NCI-H510A (cell line): Measurements from ENCODE around the gene SLC12A2.

ENCODE experiments used
- DNase-seq: peaks from one replicate; lab custom pipeline; 2025; lab: John Stamatoyannopoulos, UW

SLC12A2 gene

DNA sequence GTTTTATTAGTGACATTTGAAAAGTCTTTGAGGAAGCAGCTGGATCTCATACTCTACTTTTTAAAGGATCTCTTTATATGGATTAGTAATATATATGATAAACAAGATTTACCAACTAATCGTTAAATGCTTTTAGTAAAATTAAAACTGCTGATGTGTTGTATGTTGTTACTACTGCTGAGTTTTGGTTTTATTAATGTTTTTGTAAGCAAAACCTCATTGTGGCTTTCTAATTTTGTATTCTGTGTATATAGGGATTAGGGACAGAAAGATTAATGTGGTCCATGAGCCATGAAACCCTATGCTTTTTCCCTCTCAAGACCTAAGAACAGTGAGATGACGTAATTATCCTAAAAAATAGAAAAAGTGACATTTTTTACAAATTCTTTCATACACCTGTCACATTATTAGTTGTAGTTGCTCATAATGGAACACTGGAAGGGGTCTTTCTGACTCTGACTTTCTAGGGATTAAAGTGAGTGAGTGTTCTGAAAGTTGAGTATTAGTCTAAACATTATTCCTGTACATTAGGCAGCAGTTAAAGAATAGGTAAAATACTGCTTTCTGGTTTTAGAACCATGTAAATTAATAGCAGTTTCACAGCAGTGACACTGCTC lies 85.9 kb downstream of the SLC12A2 start:
- DNase-seq, result no peak

DNA sequence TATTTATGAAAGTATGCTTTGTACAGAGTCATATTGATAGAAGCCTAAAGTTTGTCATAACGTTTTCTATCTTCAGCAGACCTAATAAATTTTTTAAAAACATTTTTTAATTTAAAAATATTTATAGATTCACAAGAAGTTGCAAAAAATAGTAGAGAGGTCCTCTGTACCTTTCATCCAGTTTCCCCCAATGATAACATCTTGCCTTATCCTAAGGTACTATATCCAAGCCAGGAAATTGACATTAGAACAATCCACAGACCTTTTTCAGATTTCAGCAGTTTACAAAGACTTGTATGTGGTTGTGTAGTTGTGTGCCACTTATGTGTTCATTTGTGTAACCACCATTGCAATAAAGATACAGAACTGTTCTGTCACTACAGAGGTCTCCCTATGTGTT lies 88.5 kb downstream of the SLC12A2 start:
- no peak for DNase-seq

DNA sequence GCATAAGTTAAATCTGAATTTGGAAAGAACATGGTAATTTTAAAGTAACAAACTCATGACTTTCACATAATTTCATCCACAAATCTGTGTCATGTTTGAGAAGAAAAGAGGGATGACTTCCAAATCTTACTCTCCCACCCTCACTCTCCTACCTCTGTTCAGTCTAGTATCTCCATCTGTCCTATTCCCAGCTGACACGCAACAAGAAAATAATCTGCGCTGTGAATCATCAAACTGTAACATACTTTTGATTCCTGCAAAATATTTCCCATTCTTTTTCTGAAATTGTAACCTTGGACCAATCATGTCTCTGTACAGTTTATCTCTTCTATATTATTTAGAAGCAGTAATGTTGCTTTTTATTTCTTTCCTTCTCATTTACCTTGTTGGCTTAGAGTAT lies 91.4 kb downstream of the SLC12A2 start:
- no peak for DNase-seq

DNA sequence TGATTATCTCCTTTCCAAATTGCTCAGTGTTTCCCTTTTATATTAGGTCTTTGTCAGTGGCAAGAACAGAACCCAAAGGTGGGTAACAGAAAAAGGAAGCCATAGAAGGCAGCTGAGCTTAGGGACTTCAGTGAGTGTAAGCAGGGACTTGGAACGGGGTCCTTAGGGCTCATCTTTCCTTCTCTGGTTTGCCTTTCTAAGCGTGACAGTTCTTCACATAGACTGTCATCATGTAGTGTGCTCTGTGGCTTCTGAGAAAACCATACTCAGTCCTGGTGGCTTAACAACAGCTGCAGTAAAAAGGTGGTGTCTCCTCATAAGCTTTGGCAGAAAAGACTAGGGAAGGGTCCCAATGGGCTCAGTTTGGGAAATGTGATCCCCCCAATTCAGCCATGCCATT lies 108.8 kb downstream of the SLC12A2 start:
- no peak for DNase-seq

DNA sequence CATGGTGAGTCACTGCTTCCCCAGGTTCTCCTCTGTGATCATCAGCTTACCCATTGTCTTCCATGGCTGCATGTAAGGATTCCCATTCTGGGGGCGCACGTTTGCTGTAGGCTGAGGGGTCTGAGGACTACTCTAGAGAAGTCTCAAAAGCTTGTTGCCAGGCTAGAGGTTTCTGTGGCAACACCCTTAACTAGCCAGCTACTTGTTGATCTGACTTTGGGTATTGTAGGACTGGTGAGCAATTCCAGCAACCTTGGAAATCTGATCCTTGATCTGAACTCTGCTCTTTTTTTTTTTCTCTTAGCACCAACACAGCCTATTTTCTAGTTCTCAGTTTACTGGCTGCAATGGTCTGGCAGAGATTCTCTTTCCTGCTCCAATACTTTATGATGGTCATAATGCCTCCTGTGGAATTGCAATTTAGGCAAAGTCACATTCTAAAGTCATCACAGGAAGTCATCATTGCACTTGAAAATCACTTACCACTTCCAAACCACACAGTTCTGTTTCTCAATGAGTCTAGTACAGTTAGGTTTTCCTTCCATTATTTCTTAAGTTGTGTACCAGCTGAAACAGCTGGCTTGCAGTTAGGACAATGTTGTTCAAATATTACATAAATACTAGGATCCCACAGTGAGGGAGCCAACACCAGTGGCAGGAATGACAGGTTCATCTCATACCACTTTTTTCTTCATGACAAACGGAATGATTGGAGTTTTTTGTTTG lies 110.3 kb downstream of the SLC12A2 start:
- DNase-seq, result no peak

DNA sequence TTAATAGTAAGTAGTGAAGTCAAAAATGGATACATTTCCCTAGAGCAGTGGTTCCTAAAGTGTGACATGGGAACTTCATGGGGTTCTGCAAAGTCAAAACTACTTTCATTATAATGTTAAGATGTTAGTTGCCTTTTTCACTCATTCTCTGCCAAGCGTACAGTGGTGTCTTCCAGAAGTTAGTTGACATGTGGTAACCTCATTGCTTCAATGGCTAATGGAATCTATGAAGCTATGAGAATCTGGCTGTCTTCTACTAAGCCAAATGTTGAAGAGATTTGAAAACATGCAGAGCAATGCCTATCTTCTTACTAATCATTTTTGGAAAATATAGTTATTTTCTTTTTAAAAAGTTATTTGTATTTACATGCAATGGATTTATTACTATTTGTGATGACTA lies 111.8 kb downstream of the SLC12A2 start:
- no peak for DNase-seq

DNA sequence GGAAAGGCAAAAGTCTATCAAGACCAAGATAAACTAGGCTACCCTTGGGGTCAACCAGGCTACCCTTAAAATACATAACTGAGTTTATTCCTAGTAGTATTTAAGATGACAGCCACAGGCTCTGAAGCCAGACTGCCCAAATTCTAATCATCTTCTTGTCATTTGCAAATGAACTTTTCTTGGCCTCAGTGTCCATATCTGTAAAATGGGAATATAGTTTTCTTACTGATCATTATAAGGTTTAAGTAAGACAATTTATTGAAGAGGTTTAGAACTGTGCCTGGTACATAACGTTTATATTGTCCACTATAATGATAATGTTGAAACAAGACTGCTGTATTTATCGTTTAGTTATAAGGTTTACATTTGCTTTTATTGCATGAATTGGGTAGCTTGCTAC lies 112.5 kb downstream of the SLC12A2 start:
- DNase-seq, result no peak

DNA sequence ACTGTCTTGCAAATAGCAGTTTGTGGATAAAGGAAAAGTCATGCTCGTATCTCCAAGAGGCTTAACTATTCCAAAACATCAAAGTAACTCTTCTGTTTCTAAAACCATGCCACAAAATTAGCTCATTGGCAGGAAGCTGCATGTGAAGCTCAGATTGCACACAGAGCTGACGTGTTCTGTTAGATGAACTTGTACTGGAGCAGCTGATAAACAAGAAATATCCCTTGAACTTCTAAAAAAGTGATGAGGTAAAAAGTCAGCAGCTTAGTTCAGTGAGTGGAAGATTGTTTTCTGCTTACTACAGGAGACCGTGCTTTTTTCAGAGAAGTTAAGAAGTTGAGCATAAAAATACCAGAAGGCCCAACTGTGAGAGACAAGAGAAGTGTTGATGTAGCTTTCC lies 113.2 kb downstream of the SLC12A2 start:
- no peak for DNase-seq

DNA sequence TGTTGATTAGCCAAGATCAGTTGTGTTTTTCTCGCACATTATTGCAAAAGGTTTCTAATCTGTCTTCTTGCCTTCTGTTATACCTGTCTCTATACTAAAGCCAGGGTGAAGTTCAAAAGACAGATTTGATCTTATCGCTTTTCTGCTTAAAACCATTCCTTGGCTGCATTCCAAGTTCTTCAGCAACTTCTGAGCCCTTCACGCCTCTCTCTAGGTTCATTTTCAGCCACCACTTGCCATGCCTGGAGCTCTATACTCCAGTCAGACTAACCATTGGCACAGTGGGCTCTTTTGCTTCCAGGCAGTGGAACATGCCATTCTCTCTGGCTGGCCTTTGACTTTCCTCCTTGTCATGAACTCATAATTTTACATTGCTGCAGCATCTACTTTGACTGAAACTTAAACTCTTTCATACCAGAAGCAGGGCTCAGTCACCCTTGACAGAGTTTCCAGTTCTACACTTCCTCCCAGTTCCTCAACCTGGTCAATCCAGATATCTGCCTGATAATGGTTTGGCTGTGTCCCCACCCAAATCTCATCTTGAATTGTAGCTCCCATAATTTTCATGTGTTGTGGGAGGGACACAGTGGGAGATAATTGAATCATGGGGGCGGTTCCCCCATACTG lies 114.4 kb downstream of the SLC12A2 start:
- no peak for DNase-seq

DNA sequence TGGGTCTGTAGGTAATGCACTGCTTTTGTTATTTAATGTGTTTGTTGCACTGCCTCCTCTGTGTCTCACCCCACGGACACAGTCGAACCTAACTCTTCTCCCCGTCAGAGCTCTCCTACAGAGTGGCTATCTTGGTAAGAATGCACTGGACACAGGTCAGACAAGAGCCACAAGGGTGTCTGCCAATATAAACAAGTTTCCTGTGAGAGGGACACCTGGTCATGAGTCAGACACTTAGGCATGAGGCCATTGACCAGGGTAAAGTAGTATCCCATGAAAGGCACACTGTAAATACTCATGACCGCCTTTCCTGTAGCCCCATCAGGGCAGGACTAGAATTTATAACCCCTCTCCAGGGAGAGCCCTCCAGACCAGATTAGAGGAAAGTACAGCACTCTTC lies 115.5 kb downstream of the SLC12A2 start:
- no peak for DNase-seq

DNA sequence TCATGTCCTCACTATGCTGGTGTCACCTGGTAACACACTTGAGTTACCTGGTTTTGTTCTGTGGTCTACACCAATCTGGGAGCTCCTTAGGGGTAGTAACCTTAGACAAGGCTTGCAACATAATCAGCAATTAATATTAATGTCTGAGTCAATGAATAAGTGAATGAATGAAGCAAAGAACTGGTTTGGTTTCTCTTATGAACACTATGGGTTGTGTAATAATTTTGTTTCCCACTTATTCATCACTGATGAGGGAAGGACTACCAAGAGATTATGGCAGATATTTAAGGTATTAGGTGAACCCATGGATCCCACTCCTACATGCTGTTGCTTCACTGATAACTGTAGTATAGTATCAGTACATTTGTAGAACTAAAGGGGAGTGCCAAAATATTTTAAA lies 116.0 kb downstream of the SLC12A2 start:
- no peak for DNase-seq

DNA sequence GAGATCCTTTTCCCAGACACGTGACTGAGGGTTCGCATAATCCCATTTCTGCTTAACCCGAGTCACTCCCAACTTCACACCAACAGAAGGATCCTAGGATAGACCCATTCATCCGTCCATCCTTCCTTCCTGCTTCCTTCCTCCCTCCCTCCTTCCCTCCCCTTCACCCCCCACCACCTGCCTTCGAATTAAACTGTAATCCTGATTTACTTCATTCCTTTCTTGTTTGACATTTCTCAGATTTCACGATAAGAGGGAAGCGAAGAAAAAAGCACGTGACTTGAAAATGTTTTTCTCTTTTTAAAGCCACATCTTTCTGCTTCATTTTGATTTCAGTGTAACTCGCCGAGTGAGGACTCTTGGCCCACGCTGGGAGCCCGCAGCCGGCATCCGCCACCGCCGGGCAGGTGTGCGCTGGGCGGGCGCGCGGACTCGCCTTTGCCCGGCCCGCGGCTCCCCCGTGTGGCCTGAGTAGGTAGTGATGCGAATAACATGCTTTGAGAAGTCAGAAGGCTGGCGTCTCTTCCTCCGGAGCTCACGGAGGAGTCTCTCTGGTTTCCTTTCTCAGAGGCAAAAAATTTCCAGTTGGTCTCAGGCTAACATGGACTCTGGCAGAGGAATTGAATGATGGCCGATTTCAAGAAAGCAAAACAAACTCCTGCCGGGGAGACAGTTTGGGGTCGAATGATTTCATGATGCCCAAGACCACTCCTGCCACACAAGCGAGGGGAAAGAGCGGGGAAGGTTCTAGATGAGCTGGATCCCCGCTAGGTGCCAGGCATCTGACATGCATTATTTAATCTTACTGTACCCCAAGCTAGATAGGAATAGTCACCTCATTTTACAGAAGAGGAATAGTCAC lies 117.7 kb downstream of the SLC12A2 start:
- peak; percentile 37 for DNase-seq

DNA sequence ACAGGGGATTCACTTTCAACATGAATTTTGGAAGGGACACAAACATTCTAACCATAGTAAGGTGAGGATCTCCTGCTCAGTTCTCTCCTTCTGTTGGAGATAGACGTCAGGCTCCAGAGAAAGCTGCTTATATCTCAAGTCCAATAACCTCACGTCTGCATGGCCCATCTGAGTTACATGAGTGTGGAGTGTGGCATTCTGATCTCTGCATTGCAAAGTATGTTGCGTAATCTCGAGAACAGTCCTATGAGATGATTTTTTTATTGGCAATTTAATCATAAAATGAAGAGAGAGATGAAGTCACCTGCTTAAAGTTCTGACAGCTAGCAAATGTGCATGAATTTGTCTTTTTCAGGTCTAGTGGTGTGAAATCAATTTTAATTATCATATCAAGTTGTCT lies 118.8 kb downstream of the SLC12A2 start:
- DNase-seq, result no peak

DNA sequence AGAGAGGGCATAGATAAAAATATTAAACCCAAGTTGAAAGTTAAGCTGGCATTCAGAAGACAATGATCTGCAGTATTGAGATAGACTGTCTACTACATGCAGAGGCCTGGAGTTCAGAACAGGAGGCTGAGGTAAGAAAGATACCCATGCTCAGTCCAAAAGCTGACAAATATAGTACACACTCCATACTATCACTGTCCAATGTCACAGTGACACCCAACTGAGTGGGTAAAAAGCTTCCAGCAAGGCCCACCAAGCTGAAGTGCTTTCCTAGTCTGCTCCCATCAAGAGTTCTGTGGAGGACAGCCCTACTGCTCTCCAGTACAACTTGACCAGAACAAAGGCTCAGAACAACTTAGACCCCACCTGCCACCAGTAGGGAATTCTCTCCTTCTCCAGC lies 124.9 kb downstream of the SLC12A2 start:
- no peak for DNase-seq

DNA sequence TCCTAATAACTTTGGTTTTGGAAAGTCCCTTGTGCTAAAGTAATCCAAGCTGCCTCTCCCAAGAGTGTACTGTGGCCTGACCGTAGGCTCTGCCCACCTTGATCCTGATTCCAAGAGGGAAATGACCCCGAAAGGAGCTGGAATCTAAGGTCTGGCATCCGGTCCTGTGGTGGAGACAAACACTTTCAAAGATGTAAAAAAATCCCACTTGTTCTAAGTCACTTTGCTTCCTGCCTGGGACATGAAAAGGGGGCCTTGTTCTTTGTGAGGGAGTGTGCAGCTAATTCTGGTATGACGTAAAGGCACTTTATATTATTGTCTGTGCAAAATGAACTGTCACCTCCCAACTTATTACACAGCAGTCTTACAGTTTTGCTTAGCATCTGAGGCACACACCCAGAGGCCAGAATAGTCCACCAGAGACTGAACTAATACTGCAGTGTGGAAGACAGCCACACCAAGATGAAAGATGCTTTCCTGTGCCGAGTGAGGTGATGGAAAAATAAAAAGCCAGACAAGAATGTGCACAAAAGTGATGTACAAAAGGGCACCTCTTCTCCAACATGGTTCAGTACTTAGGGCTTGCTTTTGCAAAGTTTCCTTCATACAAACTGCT lies 128.7 kb downstream of the SLC12A2 start:
- DNase-seq, result no peak

DNA sequence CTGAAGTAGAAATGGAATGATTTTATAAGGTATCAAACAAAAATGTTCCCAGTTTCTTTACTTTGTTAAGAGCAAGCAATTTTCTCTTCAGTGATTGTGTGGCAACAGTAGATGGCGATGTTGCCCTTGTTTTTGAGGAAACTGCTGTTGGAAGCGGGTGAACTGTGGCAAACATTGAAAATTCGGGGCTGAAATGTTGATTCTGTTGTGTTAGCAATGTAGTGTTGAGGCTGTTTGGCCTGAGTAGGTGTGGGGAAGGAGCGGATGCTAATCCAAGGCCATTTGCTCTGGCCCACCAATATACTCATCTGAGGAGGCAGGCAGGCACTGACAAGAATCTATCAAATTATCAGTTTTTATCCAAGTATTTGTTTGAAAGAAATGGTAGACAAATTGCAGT lies 129.8 kb downstream of the SLC12A2 start:
- DNase-seq, result no peak

DNA sequence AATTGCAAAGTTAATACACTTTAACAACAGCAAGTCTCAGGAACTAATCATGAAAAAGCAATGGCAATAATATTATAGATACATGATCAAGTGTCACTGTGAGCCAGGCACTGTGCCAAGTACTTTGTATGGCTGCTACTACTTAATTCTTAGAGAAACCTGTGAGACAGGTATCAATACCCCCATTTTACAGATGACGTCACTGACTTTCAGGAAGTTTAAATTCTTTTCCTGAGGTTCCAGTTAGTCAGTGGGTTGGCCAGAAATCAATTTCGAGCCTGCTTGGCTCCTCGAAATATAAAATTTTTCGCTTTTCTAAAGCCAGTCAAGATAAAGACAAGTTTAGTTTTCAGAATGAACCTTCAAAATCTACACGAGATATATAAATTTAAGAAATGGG lies 130.3 kb downstream of the SLC12A2 start:
- no peak for DNase-seq

DNA sequence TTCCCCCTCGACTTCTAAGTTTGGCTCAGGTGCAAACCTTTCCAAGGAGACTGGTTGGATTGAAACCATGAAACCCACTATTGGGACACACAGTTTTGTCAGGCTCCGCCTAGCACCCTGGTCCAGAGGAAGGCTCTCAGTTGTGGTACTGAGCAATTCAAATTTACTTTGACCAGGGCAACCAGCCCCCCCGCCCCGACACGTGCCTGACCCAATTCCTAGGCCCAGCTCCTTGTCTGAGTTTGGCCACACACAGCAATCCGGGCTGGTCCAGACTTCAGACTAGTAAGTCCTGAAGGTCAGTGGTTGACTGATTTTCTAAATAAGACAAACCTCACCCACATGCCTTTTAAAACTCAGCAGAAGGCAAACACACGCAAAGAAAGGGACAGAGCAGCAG lies 132.7 kb downstream of the SLC12A2 start:
- DNase-seq, result no peak

DNA sequence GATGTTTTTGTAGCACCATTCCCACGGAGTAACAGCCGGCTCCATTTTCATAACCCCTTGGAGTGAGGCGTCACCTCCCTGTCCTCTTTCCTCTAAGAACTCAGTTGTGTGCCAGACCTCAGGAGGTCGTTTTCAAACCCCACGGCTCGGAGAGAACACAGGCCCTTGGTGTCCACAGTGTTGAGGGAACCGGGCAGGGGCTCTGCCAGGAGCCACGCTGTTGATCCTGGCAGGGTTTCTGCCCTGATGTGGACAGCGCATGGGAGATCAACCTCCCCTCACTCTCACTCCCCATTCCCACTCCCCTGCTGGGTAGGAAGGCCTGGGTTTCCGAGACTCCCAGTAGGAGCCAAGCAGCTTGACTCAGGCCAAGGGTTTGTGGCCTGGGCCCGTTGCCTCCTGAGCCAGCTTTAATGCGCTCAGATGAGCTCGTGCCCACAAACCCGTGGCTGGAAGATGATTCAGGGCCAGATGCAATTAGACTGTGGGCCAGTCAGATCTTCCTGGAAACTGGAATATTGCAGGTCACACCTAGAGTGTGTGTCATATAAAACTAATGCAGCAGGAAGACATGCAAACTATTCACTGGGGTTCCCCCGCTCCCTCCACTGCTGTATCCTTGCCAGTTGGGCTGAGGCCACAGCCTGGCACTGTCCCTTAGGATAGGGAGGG lies 133.4 kb downstream of the SLC12A2 start:
- no peak for DNase-seq

DNA sequence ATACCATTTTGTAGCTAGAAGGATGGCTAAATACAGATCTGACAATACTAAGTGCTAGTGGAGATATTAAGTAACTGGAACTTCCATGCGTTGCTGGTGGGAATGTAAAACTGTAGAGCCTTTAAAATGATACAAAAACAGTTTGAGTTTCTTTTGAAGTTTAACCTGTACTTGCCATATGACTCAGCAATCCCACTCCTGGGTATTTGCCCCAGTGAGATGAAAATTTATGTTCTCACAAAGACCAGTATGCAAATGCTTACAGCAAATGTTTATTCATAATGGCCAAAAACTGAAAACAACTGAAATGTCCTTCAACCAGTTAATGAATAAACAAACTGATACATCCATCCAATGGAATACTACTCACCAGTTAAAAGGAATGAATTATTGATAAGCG lies 137.3 kb downstream of the SLC12A2 start:
- DNase-seq, result no peak

DNA sequence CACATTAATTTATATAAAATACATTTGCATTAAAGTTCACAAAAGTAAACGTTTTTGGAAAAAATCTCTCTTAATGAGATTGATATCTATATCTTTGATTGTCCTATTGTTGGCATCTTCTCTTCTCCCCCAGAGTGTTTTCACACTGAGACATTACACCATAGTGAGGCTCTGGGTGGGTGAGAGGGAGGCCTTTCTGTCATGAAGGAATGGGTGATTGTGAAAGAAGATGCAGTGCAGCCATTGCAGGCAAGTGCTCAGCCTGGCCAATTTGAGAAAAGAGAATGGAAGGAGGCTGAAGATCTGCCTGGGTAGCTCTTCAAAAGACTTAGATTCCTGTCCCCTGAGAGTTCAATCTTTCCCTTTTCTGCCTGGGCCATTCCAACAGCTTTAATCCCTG lies 140.8 kb downstream of the SLC12A2 start:
- DNase-seq, result no peak
